OCI-LY7 (cell line): ENCODE results near the gene RNASEH1. TPM values are rescaled to one million over a fixed set of nuclear protein-coding genes. Genes with fewer than 3 reads are reported as not detected.
A peak's percentile ranks its signal among the peaks of the same experiment; 100 is the strongest.

ENCODE experiments used
- BruUV-seq: library from RNA; stranded (reverse); fragments of 400-500 nt; replicated peaks from 2 replicates; lab custom pipeline; 2021; lab: Mats Ljungman, UMichigan
- CTCF ChIA-PET: fragments of 300-600 bp; sonication (Branson Sonifier 250); formaldehyde crosslinking; loops from one replicate; lab custom pipeline; 2022; ENCODE audit warnings: antibody characterized with exemption; ENCODE audit not compliant: unreplicated experiment; lab: Charles Lee
- POLR2A ChIA-PET: fragments of 300-600 bp; sonication (Branson Sonifier 250); formaldehyde crosslinking; loops from one replicate; lab custom pipeline; 2022; ENCODE audit warnings: antibody characterized with exemption; lab: Charles Lee
- DNase-seq: peaks from one replicate; pipeline ENCODE4 v3.0.0-alpha.2; 2015; ENCODE audit warnings: low spot score
- H2AFZ ChIP-seq: fragments of 200-600 bp; sonication (generic), shearing (Covaris generic); 2 replicates; pipeline ENCODE4 v1.6.1; 2014; ENCODE audit warnings: mild to moderate bottlenecking, antibody characterized with exemption, low read length, moderate library complexity
- H3K27ac ChIP-seq: fragments of 200-600 bp; sonication (generic); 2 replicates; pipeline ENCODE4 v1.5.1; 2014; ENCODE audit warnings: mixed run types, low read depth, mild to moderate bottlenecking, moderate library complexity, low read length, inconsistent platforms; ENCODE audit not compliant: poor library complexity, severe bottlenecking
- H3K36me3 ChIP-seq: fragments of 200-600 bp; sonication (generic); 2 replicates; pipeline ENCODE4 v1.6.1; 2014; ENCODE audit warnings: mild to moderate bottlenecking, antibody characterized with exemption, low read length, moderate library complexity, mixed read lengths; ENCODE audit not compliant: insufficient read depth
- H3K4me1 ChIP-seq: fragments of 200-600 bp; sonication (generic); 2 replicates; pipeline ENCODE4 v1.5.1; 2014; ENCODE audit warnings: mild to moderate bottlenecking, low read length; ENCODE audit not compliant: insufficient read depth, poor library complexity, severe bottlenecking
- H3K4me2 ChIP-seq: fragments of 200-600 bp; sonication (generic); 2 replicates; pipeline ENCODE4 v1.6.1; 2014; ENCODE audit warnings: mild to moderate bottlenecking, low read length
- H3K4me3 ChIP-seq: fragments of 200-600 bp; sonication (generic); 2 replicates; pipeline ENCODE4 v1.5.1; 2014; ENCODE audit warnings: mild to moderate bottlenecking, low read depth, low read length; ENCODE audit not compliant: poor library complexity, severe bottlenecking
- H3K79me2 ChIP-seq: fragments of 200-600 bp; sonication (generic); 2 replicates; pipeline ENCODE4 v1.6.1; 2016; ENCODE audit warnings: low read depth, mild to moderate bottlenecking, low read length, moderate library complexity, mixed read lengths; ENCODE audit not compliant: insufficient read depth
- H3K9me2 ChIP-seq: fragments of 200-600 bp; sonication (generic); 2 replicates; pipeline ENCODE4 v1.6.1; 2016; ENCODE audit warnings: mild to moderate bottlenecking, low read length, mixed read lengths; ENCODE audit not compliant: insufficient read depth
- H3K9me3 ChIP-seq: fragments of 200-600 bp; sonication (generic); 2 replicates; pipeline ENCODE4 v1.6.1; 2014; ENCODE audit warnings: mild to moderate bottlenecking, mixed run types, low read length, mixed read lengths
- H4K20me1 ChIP-seq: fragments of 200-600 bp; sonication (generic); 2 replicates; pipeline ENCODE4 v1.6.1; 2014; ENCODE audit warnings: mild to moderate bottlenecking, antibody characterized with exemption, low read length, moderate library complexity, mixed read lengths; ENCODE audit not compliant: insufficient read depth
- CTCF ChIP-seq: fragments of 200-600 bp; sonication (generic); conservative IDR thresholded peaks from 2 replicates; pipeline ENCODE4 v1.5.1; 2014; ENCODE audit warnings: mild to moderate bottlenecking, antibody characterized with exemption, low read length, moderate library complexity, mixed read lengths
- EZH2phosphoT487 ChIP-seq: fragments of 200-600 bp; sonication (generic); IDR thresholded peaks from 2 replicates; pipeline ENCODE4 v1.6.1; 2018; ENCODE audit warnings: low read depth, borderline replicate concordance, mild to moderate bottlenecking, mixed run types, antibody characterized with exemption, low read length, moderate library complexity, mixed read lengths
- intact Hi-C: fragments of 100-400 bp; cut with micrococcal nuclease; formaldehyde crosslinking; loops from one replicate; pipeline ENCODE4 v1.10.0; 2022; ENCODE audit not compliant: unreplicated experiment
- total RNA-seq, 2 experiments: library from RNA; depleted of rRNA in 1 of 2; stranded (reverse); fragments of >200 nt in 1 of 2; shearing (Covaris generic) in 1 of 2; gene quantifications; 2 replicates each; pipeline ENCODE4 v1.2.3, GENCODE V29; 2014 to 2022

Gene RNASEH1
- total RNA-seq, 2 experiments from 2014 or later, result 35.7 to 48.2 TPM

GRCh38 chr2:3557639-3558204 is 411 bp downstream of the RNASEH1 start:
- Histone ChIP-seq H3K9me2 (no peaks in the 10 kb centered on the region), H3K27ac (peak overlapping the region; percentile 99), H3K79me2 (peaks cover 55% of the 10 kb centered on the region), H3K4me3 (peak overlapping the region; percentile 80), H3K36me3 (peaks cover 71% of the 10 kb centered on the region), H3K4me2 (peak overlapping the region; percentile 87), H3K9me3 (no peaks in the 10 kb centered on the region), H3K4me1 (peaks cover 37% of the 10 kb centered on the region), H2AFZ (no peak overlapping the region), H4K20me1 (peaks cover 11% of the 10 kb centered on the region; the same call in 1 of the 2 replicates)
- intact Hi-C loops, result loop anchor here (1.0 to 2.0 kb wide), 4 partner anchors 18 to 94 kb away; partner anchors contain the start of genes ADI1 and RPS7
- POLR2A ChIA-PET, result interaction anchor here (0.6 to 2.2 kb wide), 9 partner anchors 13 to 761 kb away, joined by 3 to 19 read pairs (median 6); partner anchors contain the start of genes ADI1 and RPS7
- TSS peak; percentile 78 for BruUV-seq
- TF ChIP-seq EZH2phosphoT487, result no peak
- TF ChIP-seq CTCF, result no peak
- DNase-seq, result no peak
- CTCF ChIA-PET, result interaction anchor here (0.7 kb wide), 1 partner anchor 95 kb away, joined by 3 read pairs; no protein-coding TSS in a partner anchor

GRCh38 chr2:3553946-3554345 is 4.2 kb downstream of the RNASEH1 start:
- POLR2A ChIA-PET, result interaction anchor here (0.6 to 1.3 kb wide), 7 partner anchors 11 to 1778 kb away, joined by 3 to 5 read pairs (median 3); partner anchors contain the start of gene ADI1
- intact Hi-C loops, result no loop called here

More at GRCh38 chr2:3553946-3554345, 4.2 kb downstream of the RNASEH1 start:
- H2AFZ ChIP-seq, result no peak overlapping the region
- CTCF ChIA-PET, result no interaction called here
- DNase-seq, result no peak
- peaks cover 78% of the 10 kb centered on the region for H3K36me3 ChIP-seq
- H3K4me2 ChIP-seq, result no peak overlapping the region
- no TSS peak for BruUV-seq
- H3K4me1 ChIP-seq, result peaks cover 8% of the 10 kb centered on the region
- H3K9me3 ChIP-seq, result no peaks in the 10 kb centered on the region
- peaks cover 46% of the 10 kb centered on the region for H3K79me2 ChIP-seq
- H3K4me3 ChIP-seq, result no peak overlapping the region
- H4K20me1 ChIP-seq, result peaks cover 11% of the 10 kb centered on the region; the same call in 1 of the 2 replicates
- H3K27ac ChIP-seq, result no peak overlapping the region
- no peaks in the 10 kb centered on the region for H3K9me2 ChIP-seq
- no peak for TF ChIP-seq CTCF
